ENCODE data around the gene ULK2. TPM values are rescaled to one million over a fixed set of nuclear protein-coding genes. Genes with fewer than 3 reads are reported as not detected.

The ULK2 gene
- total RNA-seq, 1 donor, result 22.1 TPM

DNA sequence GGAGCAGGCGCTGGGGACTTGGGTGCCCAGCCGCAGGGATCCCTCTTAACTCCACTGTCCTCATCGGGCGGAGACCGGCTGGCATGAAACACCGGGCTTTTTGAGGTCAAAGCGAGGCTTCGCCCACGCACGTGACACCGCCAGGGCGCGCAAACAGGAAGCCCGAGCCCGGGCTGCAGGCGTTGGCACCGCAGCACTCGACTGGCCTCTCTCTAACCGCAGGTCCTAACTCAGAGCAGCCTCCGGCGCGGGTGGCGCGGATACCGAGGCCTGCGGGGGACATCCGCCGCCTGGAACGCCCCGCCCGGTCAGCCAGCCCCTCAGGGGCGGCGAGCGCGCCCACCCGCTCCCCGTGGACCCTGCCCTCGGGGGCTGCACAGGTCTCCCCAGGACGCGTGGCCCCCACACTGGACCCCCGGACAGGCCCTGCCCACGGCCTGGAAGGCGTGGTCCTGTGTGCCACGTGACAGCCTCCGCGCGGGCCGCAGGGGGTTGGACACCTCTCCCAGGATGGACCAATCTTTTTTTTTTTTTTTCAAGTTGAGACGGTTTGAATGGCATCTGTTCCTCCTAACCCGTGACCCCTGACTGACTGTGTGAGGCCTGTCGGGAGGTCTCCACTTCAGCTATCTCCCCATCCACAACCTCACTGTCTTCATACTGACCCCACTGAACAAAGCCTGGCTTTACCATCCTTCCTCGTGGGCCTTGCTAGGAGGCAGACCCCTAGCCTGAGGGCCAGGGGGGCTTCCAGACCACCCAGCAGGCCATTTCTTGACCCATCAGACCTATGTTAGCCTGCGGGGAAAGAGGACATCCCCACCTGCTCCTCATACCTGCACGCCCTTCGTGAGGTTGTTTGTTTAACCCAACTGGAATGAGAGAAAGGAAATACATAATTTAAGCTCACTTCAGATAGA, 143.0 kb downstream of the ULK2 start:
- TF ChIP-seq, protein P1, sequence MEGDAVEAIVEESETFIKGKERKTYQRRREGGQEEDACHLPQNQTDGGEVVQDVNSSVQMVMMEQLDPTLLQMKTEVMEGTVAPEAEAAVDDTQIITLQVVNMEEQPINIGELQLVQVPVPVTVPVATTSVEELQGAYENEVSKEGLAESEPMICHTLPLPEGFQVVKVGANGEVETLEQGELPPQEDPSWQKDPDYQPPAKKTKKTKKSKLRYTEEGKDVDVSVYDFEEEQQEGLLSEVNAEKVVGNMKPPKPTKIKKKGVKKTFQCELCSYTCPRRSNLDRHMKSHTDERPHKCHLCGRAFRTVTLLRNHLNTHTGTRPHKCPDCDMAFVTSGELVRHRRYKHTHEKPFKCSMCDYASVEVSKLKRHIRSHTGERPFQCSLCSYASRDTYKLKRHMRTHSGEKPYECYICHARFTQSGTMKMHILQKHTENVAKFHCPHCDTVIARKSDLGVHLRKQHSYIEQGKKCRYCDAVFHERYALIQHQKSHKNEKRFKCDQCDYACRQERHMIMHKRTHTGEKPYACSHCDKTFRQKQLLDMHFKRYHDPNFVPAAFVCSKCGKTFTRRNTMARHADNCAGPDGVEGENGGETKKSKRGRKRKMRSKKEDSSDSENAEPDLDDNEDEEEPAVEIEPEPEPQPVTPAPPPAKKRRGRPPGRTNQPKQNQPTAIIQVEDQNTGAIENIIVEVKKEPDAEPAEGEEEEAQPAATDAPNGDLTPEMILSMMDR (IDR thresholded peaks at IDR 0.05; ENCODE audit: insufficient read depth, low read length), result no peak
- DNase-seq (ENCODE audit: low read depth), result no peak
- H3K4me3 ChIP-seq (ENCODE audit: low read depth, low read length), result no peak overlapping the region

DNA sequence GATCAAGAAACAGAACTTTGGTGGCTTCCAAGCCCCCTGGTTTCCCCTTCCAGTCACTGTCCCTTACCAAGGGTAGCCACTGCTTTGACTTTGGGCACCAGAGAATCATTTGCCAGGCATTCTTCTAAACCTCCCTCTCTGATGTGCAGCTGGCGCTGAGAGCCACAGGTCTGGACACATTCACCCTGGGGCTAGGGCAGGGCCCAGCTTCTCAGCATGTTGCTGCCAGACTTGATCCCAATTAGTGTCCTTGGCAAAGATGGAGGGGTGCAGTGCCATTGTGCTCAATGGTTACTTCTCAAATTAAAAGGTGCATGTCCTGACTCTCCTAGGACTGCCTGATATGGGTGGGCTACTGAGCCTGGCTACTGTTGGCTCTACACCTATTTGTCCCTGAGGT, 143.8 kb downstream of the ULK2 start:
- TF ChIP-seq, protein P1 (IDR thresholded peaks at IDR 0.05; ENCODE audit: insufficient read depth, low read length), result no peak
- DNase-seq (ENCODE audit: low read depth), result no peak
- H3K4me3 ChIP-seq (ENCODE audit: low read depth, low read length), result no peak overlapping the region

Small RNAs within 50 kb of the gene (small RNA-seq; reads per million reads assigned to genes)
- not detected for gene AC015726.2

Other genes with a start within 250 kb of the ULK2 start
- gene ALDH3A2, start 219.2 kb downstream of the ULK2 start, total RNA-seq (ENCODE audit: low replicate concordance), result 59.7 and 165 TPM in 2 replicates
- 0.33 TPM in 1 of 2 replicates, not detected in the other for gene SLC47A2, start 151.4 kb downstream of the ULK2 start, total RNA-seq (ENCODE audit: low replicate concordance)
- gene ALDH3A1, start 119.6 kb downstream of the ULK2 start, total RNA-seq (ENCODE audit: low replicate concordance), result 0.54 TPM in 1 of 2 replicates, not detected in the other
- gene AKAP10, start 109.9 kb upstream of the ULK2 start, total RNA-seq (ENCODE audit: low replicate concordance), result 26.8 and 28.3 TPM in 2 replicates
- 13.6 and 16.8 TPM in 2 replicates for gene SPECC1, start 141.4 kb upstream of the ULK2 start, total RNA-seq (ENCODE audit: low replicate concordance)